ENCODE measurements around the gene NUP210L.

DNA sequence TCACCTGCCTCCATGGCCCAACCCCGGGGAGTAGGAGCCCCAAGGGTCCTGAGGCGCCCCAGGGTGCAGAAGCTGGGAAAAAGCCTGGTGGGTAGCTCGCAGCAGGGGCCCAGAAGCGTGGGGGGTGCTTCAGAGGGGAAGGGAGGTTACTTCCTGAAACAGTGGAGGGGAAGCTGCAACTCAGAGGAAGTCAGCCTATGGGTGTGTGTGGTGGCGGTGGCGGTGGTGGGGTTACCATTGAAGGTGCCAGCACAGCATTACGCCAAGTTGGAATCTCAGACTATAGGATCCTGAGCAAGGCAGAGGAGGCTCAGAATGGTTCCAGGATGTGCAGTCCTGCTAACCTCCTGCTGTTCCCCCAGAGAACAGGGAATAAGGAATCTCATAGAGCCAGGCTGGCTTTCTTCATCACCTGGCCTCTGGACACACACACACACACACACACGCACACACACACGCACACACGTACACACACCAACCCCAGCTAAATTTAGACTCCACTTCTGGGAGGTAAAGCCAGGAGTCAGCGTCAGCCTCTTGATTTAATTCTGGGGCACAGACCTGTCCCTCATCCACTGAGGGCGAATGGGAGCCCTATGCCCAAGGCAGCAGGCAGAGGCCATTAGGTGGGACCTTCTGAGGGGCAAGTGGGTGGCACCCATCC lies 209.6 kb downstream of the NUP210L start:
- no peak for TF ChIP-seq CTCF (conservative IDR thresholded peaks at IDR 0.05)
- no peak for TF ChIP-seq EZH2 (IDR thresholded peaks at IDR 0.05; ENCODE audit: low read depth)
